ENCODE data around the gene SUPT20H.

Gene SUPT20H

GRCh38 chr13:37102896-37103295 is 43.4 kb upstream of the SUPT20H start:
- no peaks in the 10 kb centered on the region for H3K36me3 ChIP-seq (ENCODE audit: low read length)
- H4K20me1 ChIP-seq (ENCODE audit: low read depth, low read length): no peaks in the 10 kb centered on the region
- H3K9ac ChIP-seq (ENCODE audit: low read length): no peak overlapping the region
- no peaks in the 10 kb centered on the region for H3K27me3 ChIP-seq (ENCODE audit: low read length)
- no peak overlapping the region for H2AFZ ChIP-seq (ENCODE audit: low read depth, low read length, severe bottlenecking)
- no peak overlapping the region for H3K4me3 ChIP-seq (ENCODE audit: insufficient read depth, low read length, poor library complexity, severe bottlenecking)
- no peak overlapping the region for H3K4me2 ChIP-seq (ENCODE audit: low read depth, low read length, poor library complexity, severe bottlenecking)
- H3K9me3 ChIP-seq (ENCODE audit: insufficient read depth, low read length): no peaks in the 10 kb centered on the region
- H3K79me2 ChIP-seq (ENCODE audit: insufficient read depth, low read length): no peaks in the 10 kb centered on the region
- no peak for TF ChIP-seq EZH2phosphoT487 (conservative IDR thresholded peaks at IDR 0.05; ENCODE audit: low read length)
- no peak for TF ChIP-seq CTCF (IDR thresholded peaks at IDR 0.05; ENCODE audit: insufficient read depth, low read length, poor library complexity, severe bottlenecking)
- H3K9me2 ChIP-seq (replicated peaks; ENCODE audit: insufficient read depth, low read length): no peaks in the 10 kb centered on the region
- no peaks in the 10 kb centered on the region for H3F3A ChIP-seq (ENCODE audit: insufficient read depth)
- H3K27ac ChIP-seq (ENCODE audit: low read depth, low read length): no peak overlapping the region

- H4K20me1 ChIP-seq (ENCODE audit: low read depth, low read length): no peaks in the 10 kb centered on the region
- no peak overlapping the region for H3K27ac ChIP-seq (ENCODE audit: low read depth, low read length)
- H2AFZ ChIP-seq (ENCODE audit: low read depth, low read length, severe bottlenecking): no peak overlapping the region
- H3K9ac ChIP-seq (ENCODE audit: low read length): no peak overlapping the region
- H3K4me2 ChIP-seq (ENCODE audit: low read depth, low read length, poor library complexity, severe bottlenecking): no peak overlapping the region
- H3K4me3 ChIP-seq (ENCODE audit: insufficient read depth, low read length, poor library complexity, severe bottlenecking): no peak overlapping the region
- H3F3A ChIP-seq (ENCODE audit: insufficient read depth): no peaks in the 10 kb centered on the region
- H3K9me3 ChIP-seq (ENCODE audit: insufficient read depth, low read length): no peaks in the 10 kb centered on the region
- H3K9me2 ChIP-seq (replicated peaks; ENCODE audit: insufficient read depth, low read length): no peaks in the 10 kb centered on the region
- no peaks in the 10 kb centered on the region for H3K79me2 ChIP-seq (ENCODE audit: insufficient read depth, low read length)
- no peak for TF ChIP-seq EZH2phosphoT487 (conservative IDR thresholded peaks at IDR 0.05; ENCODE audit: low read length)
- no peak for TF ChIP-seq CTCF (IDR thresholded peaks at IDR 0.05; ENCODE audit: insufficient read depth, low read length, poor library complexity, severe bottlenecking)
- H3K36me3 ChIP-seq (ENCODE audit: low read length): no peaks in the 10 kb centered on the region
- no peaks in the 10 kb centered on the region for H3K27me3 ChIP-seq (ENCODE audit: low read length)
Measured at GRCh38 chr13:37101201-37101600, 41.7 kb upstream of the SUPT20H start.

- no peaks in the 10 kb centered on the region for H3K36me3 ChIP-seq (ENCODE audit: low read length)
- H3K79me2 ChIP-seq (ENCODE audit: insufficient read depth, low read length): no peaks in the 10 kb centered on the region
- H3K9ac ChIP-seq (ENCODE audit: low read length): no peak overlapping the region
- no peaks in the 10 kb centered on the region for H3F3A ChIP-seq (ENCODE audit: insufficient read depth)
- H2AFZ ChIP-seq (ENCODE audit: low read depth, low read length, severe bottlenecking): no peak overlapping the region
- H3K27me3 ChIP-seq (ENCODE audit: low read length): no peaks in the 10 kb centered on the region
- no peak overlapping the region for H3K4me2 ChIP-seq (ENCODE audit: low read depth, low read length, poor library complexity, severe bottlenecking)
- no peaks in the 10 kb centered on the region for H3K9me2 ChIP-seq (replicated peaks; ENCODE audit: insufficient read depth, low read length)
- H4K20me1 ChIP-seq (ENCODE audit: low read depth, low read length): no peaks in the 10 kb centered on the region
- TF ChIP-seq CTCF (IDR thresholded peaks at IDR 0.05; ENCODE audit: insufficient read depth, low read length, poor library complexity, severe bottlenecking): no peak
- no peak overlapping the region for H3K4me3 ChIP-seq (ENCODE audit: insufficient read depth, low read length, poor library complexity, severe bottlenecking)
- H3K27ac ChIP-seq (ENCODE audit: low read depth, low read length): no peak overlapping the region
- no peaks in the 10 kb centered on the region for H3K9me3 ChIP-seq (ENCODE audit: insufficient read depth, low read length)
Measured at GRCh38 chr13:37100731-37101130, 41.2 kb upstream of the SUPT20H start.

- Histone ChIP-seq H3F3A (ENCODE audit: insufficient read depth) (no peaks in the 10 kb centered on the region), H4K20me1 (ENCODE audit: low read depth, low read length) (no peaks in the 10 kb centered on the region), H3K4me3 (ENCODE audit: insufficient read depth, low read length, poor library complexity, severe bottlenecking) (no peak overlapping the region), H3K9ac (ENCODE audit: low read length) (no peak overlapping the region), H3K4me2 (ENCODE audit: low read depth, low read length, poor library complexity, severe bottlenecking) (no peak overlapping the region), H3K9me2 (replicated peaks; ENCODE audit: insufficient read depth, low read length) (no peaks in the 10 kb centered on the region), H3K27ac (ENCODE audit: low read depth, low read length) (no peak overlapping the region), H3K79me2 (ENCODE audit: insufficient read depth, low read length) (no peaks in the 10 kb centered on the region), H3K27me3 (ENCODE audit: low read length) (no peaks in the 10 kb centered on the region), H3K36me3 (ENCODE audit: low read length) (no peaks in the 10 kb centered on the region), H3K9me3 (ENCODE audit: insufficient read depth, low read length) (no peaks in the 10 kb centered on the region), H2AFZ (ENCODE audit: low read depth, low read length, severe bottlenecking) (no peak overlapping the region)
- no peak for TF ChIP-seq CTCF (IDR thresholded peaks at IDR 0.05; ENCODE audit: insufficient read depth, low read length, poor library complexity, severe bottlenecking)
- no peak for TF ChIP-seq EZH2phosphoT487 (conservative IDR thresholded peaks at IDR 0.05; ENCODE audit: low read length)
Measured at GRCh38 chr13:37097076-37097475, 37.6 kb upstream of the SUPT20H start.
